Psoas muscle (tissue), 8 donors: ENCODE measurements around the gene ACTR6. TPM values are rescaled to one million over a fixed set of nuclear protein-coding genes. Genes with fewer than 3 reads are reported as not detected.

ENCODE experiments used
- ATAC-seq, 4 donors: fragments of 200-7000 bp; cut with Tn5 transposase; one replicate each; pipeline ENCODE4 v1.9.1; 2020; ENCODE audit warnings: moderate library complexity in 3 of 4, mild to moderate bottlenecking in 2 of 4
- DNase-seq, 2 donors: peaks; one replicate each; pipeline ENCODE4 v3.0.0-alpha.2; 2020
- H3K27ac ChIP-seq: fragments of 200-600 bp; one replicate; pipeline ENCODE4 v1.8.0; 2022
- H3K27me3 ChIP-seq, 3 donors: fragments of 200-600 bp in 1 of 3; one replicate each; pipeline versions ENCODE4 v1.6.1 to v1.8.0; 2013 to 2022; ENCODE audit warnings: low read length in 2 of 3, mild to moderate bottlenecking in 2 of 3, moderate library complexity in 1 of 3; ENCODE audit not compliant: insufficient read depth in 3 of 3
- H3K36me3 ChIP-seq, 2 donors: fragments of 200-600 bp in 1 of 2; one replicate each; pipeline versions ENCODE4 v1.6.1 to v1.8.0; 2013 to 2022; ENCODE audit warnings: low read depth in 1 of 2, mild to moderate bottlenecking in 1 of 2, moderate library complexity in 1 of 2; ENCODE audit not compliant: insufficient read depth in 1 of 2
- H3K4me1 ChIP-seq: fragments of 200-600 bp; one replicate; pipeline ENCODE4 v1.8.0; 2022
- H3K4me3 ChIP-seq: fragments of 200-600 bp; one replicate; pipeline ENCODE4 v1.8.0; 2022; ENCODE audit warnings: mild to moderate bottlenecking
- H3K9me3 ChIP-seq: fragments of 200-600 bp; one replicate; pipeline ENCODE4 v1.8.0; 2022
- CTCF ChIP-seq: fragments of 200-600 bp; IDR thresholded peaks from one replicate; pipeline ENCODE4 v1.8.0; 2022; ENCODE audit warnings: antibody characterized with exemption
- WGBS, 3 donors: extraction: QIAGEN DNeasy Blood & Tissue Kit; methylation state at CpG; one replicate each; pipeline versions ENCODE4 v1.1.6 to v1.1.7; 2013; 5-methylcytosine and 5-hydroxymethylcytosine counted together
- intact Hi-C, 2 donors: fragments of 100-400 bp; cut with DNase I; formaldehyde crosslinking; loops; one replicate each; pipeline versions ENCODE4 v1.11.0 to v1.14.2; 2022
- polyA plus RNA-seq, 3 donors: library from polyadenylated mRNA; stranded (reverse); fragments of 200-250 nt; gene quantifications; one replicate each; pipeline ENCODE4 v1.2.3, GENCODE V29; 2013
- total RNA-seq, 4 donors: library from RNA; stranded (reverse); fragmentation: NEBNext Ultra II Directional in 2 of 4; extraction: Animal tissue kit (Norgen Biotek cat#: 25700) in 2 of 4; gene quantifications; one replicate each; pipeline versions ENCODE4 v1.2.1 to v1.2.4, GENCODE V29; 2021 to 2023
- donor health status: healthy with polysubstance abuse.
- donor health status: DM: no; HTN: no; CAD: no; lungs with moderate emphysema.
- donor health status: Bipolar disorder and iron deficiency.
- donor health status: healthy.
- donor health status: DM: yes; HTN: yes; CAD: no.
- donor health status: DM: no; HTN: no; CAD: no.
- donor health status: DM: no; HTN: no; CAD: no.
- donor health status: DM: yes; HTN: yes; CAD: no.

Gene ACTR6
- total and polyA plus RNA-seq, 7 donors = 11.5 to 31.7 (median 17.1) TPM

DNA sequence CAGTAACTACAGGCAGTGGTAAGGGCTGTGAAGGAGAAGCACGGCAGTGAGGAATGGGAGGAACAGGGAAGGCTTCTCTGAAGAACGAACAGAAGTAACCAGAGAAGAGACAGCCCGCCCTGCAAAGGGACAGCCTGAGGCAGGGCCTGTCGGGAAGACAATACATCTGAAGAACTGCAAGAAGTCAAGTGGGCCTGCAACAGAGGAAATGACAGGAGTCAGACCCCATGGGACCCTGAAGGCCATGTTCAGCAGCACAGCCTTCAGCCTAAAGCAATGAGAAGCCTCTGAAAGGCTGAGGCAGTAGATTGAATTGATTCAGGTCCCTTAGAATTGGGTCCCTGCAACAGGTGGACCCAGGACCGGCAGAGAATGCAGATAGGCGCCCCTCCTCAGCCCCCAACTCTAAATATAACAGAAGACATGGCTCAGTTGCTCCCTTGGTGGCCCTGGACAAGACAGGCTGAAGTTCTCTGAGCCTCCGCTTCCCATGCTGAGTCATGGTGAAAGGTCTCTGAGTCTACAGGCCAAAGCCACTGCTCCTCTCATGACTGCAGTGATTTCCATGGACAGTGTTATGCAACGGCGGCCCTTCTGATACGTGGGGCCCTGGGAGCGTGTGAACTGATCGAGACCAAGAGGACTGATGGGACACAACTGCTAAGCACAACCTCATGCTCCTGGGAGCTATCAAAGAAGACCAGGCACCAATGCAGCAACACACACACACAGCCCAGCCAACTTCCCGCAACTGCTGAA lies 10.8 kb upstream of the ACTR6 start:
- DNase-seq (no peak), ATAC-seq (no peak)
- Histone ChIP-seq H3K27ac (no peak overlapping the region), H3K4me3 (no peak overlapping the region), H3K36me3 (peaks cover 0 to 3% of the 10 kb centered on the region in 2 donors), H3K4me1 (no peaks in the 10 kb centered on the region), H3K27me3 (no peaks in the 10 kb centered on the region), H3K9me3 (no peaks in the 10 kb centered on the region)
- WGBS, 3 donors = 76 to 83% (median 83%) methylated on average over 13 of the region's 13 CpGs
- intact Hi-C loops = loop anchor here in 1 of 2 donors (5.0 kb wide), 1 partner anchor 33 kb away; no protein-coding TSS in a partner anchor
- no peak for TF ChIP-seq CTCF

DNA sequence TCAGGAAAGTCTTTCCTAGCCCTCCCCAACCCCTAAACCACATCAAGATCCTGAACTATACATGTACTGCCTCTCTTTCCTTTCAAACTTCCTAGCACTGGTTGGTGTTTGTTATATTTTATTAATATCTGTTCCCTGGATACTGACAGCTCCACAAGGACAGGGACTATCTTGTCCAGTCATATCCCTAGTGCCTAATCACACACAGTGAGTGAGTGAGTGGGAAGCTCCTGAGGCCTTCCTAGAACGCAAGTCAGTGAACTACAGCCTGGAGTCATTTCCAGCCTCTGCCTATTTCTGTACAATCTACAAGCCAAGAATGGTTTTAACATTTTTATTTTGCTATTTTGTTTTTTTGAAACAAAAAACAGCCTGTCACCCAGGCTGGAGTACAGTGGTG lies 7.5 kb upstream of the ACTR6 start:
- Histone ChIP-seq H3K9me3 (no peaks in the 10 kb centered on the region), H3K36me3 (peaks cover 0 to 3% of the 10 kb centered on the region in 2 donors), H3K27ac (no peak overlapping the region), H3K4me1 (no peaks in the 10 kb centered on the region), H3K4me3 (no peak overlapping the region), H3K27me3 (no peaks in the 10 kb centered on the region)
- no peak for TF ChIP-seq CTCF
- ATAC-seq (no peak), DNase-seq (no peak)
- WGBS, 3 donors = 90 to 95% (median 92%) methylated on average over 1 of the region's 1 CpG
- intact Hi-C loops = loop anchor here in 1 of 2 donors (5.0 kb wide), 1 partner anchor 36 kb away; no protein-coding TSS in a partner anchor

GRCh38 chr12:100197486-100197885 lies 3.1 kb upstream of the ACTR6 start:
- H3K27me3 ChIP-seq = no peaks in the 10 kb centered on the region
- DNase-seq (no peak), ATAC-seq (no peak)
- no peak for TF ChIP-seq CTCF
- H3K36me3 ChIP-seq = peaks cover 0 to 3% of the 10 kb centered on the region in 2 donors
- intact Hi-C loops = loop anchor here in 1 of 2 donors (5.0 kb wide), 1 partner anchor 50 kb away; no protein-coding TSS in a partner anchor
- no peaks in the 10 kb centered on the region for H3K9me3 ChIP-seq
- 88 to 91% (median 91%) methylated on average over 4 of the region's 4 CpGs for WGBS, 3 donors
- H3K4me3 ChIP-seq = no peak overlapping the region
- no peak overlapping the region for H3K27ac ChIP-seq
- peaks cover 12% of the 10 kb centered on the region for H3K4me1 ChIP-seq

DNA sequence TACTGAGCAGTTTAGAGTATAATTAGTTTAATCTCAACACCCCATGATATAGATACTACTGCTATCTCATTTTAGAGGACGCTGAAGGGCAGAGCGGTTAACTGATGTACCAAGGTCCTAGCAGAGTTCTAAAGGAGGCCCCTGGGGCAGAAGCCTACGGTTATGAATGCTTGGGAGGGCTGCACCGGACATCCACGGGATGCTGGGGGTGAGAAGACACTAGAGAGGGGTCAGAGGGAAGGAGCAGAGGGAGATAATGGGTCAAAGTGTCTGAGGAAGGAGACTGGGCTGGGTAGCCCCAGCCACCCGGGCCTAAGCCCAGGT lies 1.6 kb upstream of the ACTR6 start:
- DNase-seq (no peak), ATAC-seq (no peak)
- intact Hi-C loops = loop anchor here in 1 of 2 donors (5.0 kb wide), 1 partner anchor 52 kb away; no protein-coding TSS in a partner anchor
- Histone ChIP-seq H3K27me3 (no peaks in the 10 kb centered on the region), H3K4me3 (peak overlapping the region; percentile 81), H3K4me1 (peaks cover 12% of the 10 kb centered on the region), H3K9me3 (no peaks in the 10 kb centered on the region), H3K36me3 (peaks cover 0 to 3% of the 10 kb centered on the region in 2 donors), H3K27ac (no peak overlapping the region)
- no peak for TF ChIP-seq CTCF
- WGBS, 3 donors = 44 to 53% (median 48%) methylated on average over 6 of the region's 6 CpGs
